Measurements from ENCODE around the gene BCL2A1.
"Not testable (repeated sequence)": the region's sequence is repeated elsewhere in the genome, so short reads cannot be mapped to it uniquely, and the experiment has no call there.

The BCL2A1 gene

GRCh38 chr15:79970624-79971434 lies at the start of gene BCL2A1:
Gene BCL2A1 (minus strand): TSS chr15:79971196. CDS start chr15:79971119, 77 bp downstream.
- no peak for DNase-seq (ENCODE audit: low spot score)

- DNase-seq (ENCODE audit: low spot score) = no peak
These were observed 49.7 kb upstream of the BCL2A1 start for GRCh38 chr15:80020731-80021130.

GRCh38 chr15:80020149-80020548 lies 49.2 kb upstream of the BCL2A1 start:
- not testable (repeated sequence) for DNase-seq (ENCODE audit: low spot score)

GRCh38 chr15:80019168-80019745 lies 48.3 kb upstream of the BCL2A1 start:
- no peak for DNase-seq (ENCODE audit: low spot score)

- not testable (repeated sequence) for DNase-seq (ENCODE audit: low spot score)
These were observed 46.1 kb upstream of the BCL2A1 start for GRCh38 chr15:80017139-80017538.

GRCh38 chr15:80016506-80016905 lies 45.5 kb upstream of the BCL2A1 start:
- not testable (repeated sequence) for DNase-seq (ENCODE audit: low spot score)

- DNase-seq (ENCODE audit: low spot score) = no peak
These were observed 44.2 kb upstream of the BCL2A1 start for GRCh38 chr15:80015156-80015555.

GRCh38 chr15:80014186-80014585 lies 43.2 kb upstream of the BCL2A1 start:
- DNase-seq (ENCODE audit: low spot score) = not testable (repeated sequence)

- no peak for DNase-seq (ENCODE audit: low spot score)
These were observed 41.2 kb upstream of the BCL2A1 start for GRCh38 chr15:80012060-80012726.

GRCh38 chr15:80011596-80011995 lies 40.6 kb upstream of the BCL2A1 start:
- DNase-seq (ENCODE audit: low spot score) = no peak

GRCh38 chr15:80011041-80011523 lies 40.1 kb upstream of the BCL2A1 start:
- DNase-seq (ENCODE audit: low spot score) = not testable (repeated sequence)

- DNase-seq (ENCODE audit: low spot score) = no peak
These were observed 39.2 kb upstream of the BCL2A1 start for GRCh38 chr15:80010131-80010673.

GRCh38 chr15:80007532-80007931 lies 36.5 kb upstream of the BCL2A1 start:
- DNase-seq (ENCODE audit: low spot score) = no peak

- DNase-seq (ENCODE audit: low spot score) = no peak
These were observed 36.0 kb upstream of the BCL2A1 start for GRCh38 chr15:80006946-80007345.

GRCh38 chr15:80003934-80004472 lies 33.0 kb upstream of the BCL2A1 start:
- DNase-seq (ENCODE audit: low spot score) = no peak

GRCh38 chr15:80003171-80003570 lies 32.2 kb upstream of the BCL2A1 start:
- no peak for DNase-seq (ENCODE audit: low spot score)

GRCh38 chr15:80002267-80002666 lies 31.3 kb upstream of the BCL2A1 start:
- DNase-seq (ENCODE audit: low spot score) = no peak

- DNase-seq (ENCODE audit: low spot score) = no peak
These were observed 23.6 kb upstream of the BCL2A1 start for GRCh38 chr15:79994615-79995014.

GRCh38 chr15:79991826-79992225 lies 20.8 kb upstream of the BCL2A1 start:
- DNase-seq (ENCODE audit: low spot score) = no peak

GRCh38 chr15:79990997-79991334 lies 20.0 kb upstream of the BCL2A1 start:
- DNase-seq (ENCODE audit: low spot score) = no peak

GRCh38 chr15:79990280-79990996 lies 19.4 kb upstream of the BCL2A1 start:
- no peak for DNase-seq (ENCODE audit: low spot score)

- DNase-seq (ENCODE audit: low spot score) = no peak
These were observed 18.7 kb upstream of the BCL2A1 start for GRCh38 chr15:79989682-79990081.

All from hematopoietic multipotent progenitor cell treated with erythropoietin and hydrocortisone succinate and interleukin-3 and kit ligand, for 17 days (in vitro differentiated cells).